ENCODE results near the gene LARGE1.
"Not testable (repeated sequence)": the region's sequence is repeated elsewhere in the genome, so short reads cannot be mapped to it uniquely, and the experiment has no call there.

Gene LARGE1

DNA sequence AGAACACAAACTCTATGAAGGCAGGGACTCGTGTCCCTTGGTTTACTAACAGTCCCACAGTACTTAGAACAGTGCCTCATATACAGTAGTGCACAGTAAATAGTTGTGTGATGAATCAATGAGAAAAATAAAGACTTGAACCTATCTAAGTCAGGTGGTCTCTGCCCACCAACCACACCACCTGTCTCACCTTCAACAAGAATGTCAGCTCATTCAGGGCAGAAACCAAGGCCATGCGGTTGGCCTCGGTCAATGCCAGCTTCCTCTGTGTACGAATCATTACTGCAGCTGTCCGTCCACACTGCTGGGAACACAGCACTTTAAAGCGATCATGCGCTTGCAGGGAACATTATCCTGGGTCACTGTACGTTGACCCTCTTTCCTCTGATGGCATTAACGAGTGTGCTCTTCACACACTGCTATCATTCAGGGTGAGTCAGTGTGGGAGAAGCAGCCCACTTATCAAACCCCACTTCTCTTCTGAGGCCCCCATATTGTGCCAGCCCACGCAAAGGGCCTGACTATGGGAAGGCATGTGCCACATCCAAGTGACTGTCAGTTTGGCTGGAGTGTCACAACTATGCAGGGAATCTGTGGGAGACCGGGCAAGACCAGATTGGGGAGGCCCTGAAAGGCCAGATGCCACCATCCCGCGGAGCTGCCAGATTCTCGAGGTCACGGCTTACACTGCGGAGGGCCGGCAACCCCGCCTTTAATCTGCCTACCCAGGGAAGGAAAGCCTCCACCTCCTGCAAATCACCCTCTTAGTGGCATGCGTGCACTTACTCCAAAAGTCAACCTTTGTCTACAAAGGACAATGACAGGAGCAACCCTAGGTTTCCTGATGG lies 36.1 kb downstream of the LARGE1 start:
- no peak for ATAC-seq

DNA sequence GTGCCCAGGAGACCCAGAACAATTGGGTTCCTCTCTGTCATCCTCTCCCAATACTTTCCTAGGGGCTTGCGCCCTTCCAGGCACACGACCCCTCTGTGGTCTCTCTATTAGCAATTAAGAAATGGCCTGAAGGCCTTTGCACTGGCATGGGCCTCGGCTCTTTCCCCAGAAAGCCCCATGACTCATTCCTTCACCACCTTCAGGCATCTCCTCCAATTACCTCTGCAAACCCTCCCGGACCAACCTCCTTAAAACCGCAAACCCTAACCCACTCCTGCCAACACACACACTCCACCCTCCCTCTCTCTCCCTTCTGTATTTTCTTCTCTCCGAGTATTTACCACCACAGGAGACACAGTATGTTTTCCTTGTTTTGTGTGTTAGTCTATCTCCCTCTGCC lies 36.7 kb downstream of the LARGE1 start:
- ATAC-seq = no peak

DNA sequence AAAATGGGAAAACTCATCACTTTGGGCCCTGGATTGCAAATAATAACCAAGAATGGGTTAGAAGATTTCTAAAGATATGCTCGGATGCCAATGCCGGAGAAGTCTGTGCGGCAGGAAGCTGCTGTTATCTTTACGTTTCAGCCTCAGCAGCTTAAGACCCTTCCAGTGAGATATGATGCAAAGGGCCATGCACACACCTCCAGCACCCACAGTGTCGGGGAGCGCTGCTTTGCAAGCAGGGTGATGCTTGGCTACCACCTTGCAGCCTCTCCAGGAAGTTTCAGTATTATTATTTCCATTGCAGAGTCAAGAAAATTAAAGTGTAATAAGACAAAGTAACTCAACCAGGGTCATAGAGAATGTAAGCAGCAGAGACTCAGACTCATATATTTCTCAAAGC lies 37.3 kb downstream of the LARGE1 start:
- ATAC-seq = no peak

DNA sequence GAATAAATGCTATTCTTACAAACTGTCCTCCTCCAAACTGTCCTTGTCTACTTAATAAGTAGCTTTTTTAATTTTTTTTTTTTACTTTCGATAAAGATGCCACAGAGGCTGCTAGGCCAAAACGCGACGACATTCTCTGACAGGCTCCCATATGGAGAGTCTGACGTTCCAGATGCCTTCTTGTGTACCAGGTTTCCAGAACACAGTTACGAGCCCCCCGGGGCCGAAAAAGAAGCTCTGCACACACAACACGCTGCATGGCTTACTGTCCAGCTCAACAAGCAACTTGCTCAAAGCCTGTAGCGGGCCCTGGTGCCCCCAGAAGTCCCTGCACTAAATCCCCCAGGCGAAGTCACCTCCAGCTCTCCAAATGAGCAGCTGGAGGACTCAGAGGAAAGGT lies 39.3 kb downstream of the LARGE1 start:
- no peak for ATAC-seq

DNA sequence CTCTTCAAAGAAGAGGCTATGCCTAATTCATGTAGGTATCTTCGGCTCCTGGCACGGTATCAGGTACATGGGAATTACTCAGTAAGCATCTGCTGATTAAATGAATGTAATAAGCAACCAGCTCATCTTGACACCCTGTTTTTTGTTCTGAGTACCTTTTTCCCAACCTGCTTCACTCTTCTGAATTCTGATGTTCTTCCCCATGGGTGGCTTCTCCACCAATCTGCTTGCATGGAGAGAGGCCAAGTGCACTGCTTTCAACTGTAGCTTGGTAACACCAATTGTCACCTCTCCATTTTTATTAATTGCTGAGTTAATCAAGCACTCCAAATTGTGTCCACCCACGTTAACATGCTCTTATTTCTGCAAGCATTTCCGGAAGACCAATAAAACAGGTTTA lies 40.5 kb downstream of the LARGE1 start:
- no peak for ATAC-seq

DNA sequence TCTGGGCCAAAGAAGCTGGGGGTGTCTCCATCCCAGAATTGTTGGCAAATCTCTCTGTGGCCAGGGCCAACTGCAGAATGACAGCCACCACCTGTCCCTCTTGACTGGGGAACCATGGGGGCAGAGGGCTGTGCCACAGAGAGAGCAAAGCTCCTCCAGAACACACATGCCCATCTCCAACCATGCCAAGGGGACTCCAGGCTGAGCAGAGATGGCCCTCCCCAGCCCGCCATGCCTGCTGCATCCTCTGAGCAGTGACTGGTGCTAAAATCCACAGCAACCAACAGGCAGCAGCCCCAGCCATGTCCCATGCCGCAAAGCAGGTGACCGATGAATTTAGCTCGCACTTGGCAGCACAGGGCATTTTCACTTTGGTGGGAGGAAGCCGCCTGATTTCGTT lies 45.0 kb downstream of the LARGE1 start:
- ATAC-seq = no peak

DNA sequence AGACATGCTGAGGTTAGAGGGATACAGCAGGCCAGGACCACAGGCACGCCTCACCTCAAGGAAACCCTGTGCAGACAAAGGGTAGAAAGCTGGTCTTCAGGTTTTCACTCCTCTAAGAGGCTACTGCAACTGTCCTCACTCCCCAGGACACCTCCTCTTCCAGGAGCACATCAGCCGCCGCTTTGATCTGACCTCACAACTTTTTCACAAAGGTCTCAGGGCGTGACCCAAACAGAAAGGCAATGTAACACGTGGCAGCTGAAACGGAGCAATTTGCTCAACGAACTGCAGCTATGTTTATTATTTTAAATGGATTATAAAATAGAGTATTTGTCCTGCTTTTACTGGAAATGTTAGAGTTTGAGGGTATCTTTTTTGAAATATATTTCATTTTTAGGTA lies 46.1 kb downstream of the LARGE1 start:
- no peak for ATAC-seq

DNA sequence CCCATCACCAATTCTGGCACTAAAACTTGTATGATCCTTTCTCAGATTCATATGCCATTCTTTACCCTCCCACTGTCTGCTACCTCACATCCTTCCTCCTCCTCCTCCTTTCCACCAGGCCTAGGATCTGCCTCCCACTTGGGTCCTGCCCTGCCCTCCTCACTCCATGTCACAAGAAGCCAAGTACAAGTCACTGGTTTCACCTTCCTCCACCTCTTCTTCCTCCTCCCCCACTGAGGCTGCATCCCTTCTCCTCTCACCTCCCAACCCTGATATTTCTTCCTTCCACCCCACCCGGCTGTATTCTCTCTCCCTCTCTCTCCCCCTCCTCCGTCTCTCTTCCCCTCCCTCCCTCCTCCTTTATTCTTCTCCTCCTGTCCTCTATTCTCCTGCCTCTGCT lies 46.6 kb downstream of the LARGE1 start:
- ATAC-seq = no peak

DNA sequence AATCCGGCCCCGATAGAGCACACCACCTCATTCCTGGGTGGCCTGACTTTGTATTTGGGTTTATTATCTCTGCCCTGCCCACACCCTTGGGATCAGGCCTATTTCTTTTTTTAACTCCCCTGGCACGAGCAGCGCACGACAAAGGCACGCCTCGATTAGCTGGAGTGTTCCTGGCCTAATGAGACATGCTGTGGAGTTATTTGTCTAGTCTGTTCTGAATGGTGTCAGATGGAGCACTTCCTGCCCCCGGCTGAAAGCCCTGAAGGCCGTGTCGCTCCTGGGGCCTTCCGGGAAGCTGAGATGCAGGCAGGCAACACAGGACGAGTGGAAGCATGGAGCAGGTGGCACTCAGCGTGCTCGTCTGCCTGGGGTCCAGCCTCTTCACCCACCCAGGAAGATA lies 47.1 kb downstream of the LARGE1 start:
- no peak for ATAC-seq

DNA sequence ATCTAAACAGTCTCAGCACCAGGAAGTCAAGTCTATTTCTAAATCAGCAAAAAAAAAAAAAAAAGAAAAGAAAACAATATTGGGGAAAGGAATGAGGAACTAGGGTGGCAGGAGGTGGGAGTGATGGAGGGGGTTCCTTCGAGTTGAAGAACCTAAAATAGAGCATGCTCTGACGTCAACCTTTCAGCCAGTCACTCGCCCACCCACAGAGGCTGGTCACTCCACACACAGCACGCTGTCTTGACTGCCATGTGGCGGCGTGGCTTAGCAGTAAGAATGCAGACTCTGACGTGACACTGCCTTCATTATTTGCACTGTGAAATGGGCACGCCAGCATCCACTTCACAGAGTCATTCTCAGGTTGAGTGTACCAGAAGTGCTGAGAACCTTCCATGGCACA lies 48.3 kb downstream of the LARGE1 start:
- ATAC-seq = no peak

DNA sequence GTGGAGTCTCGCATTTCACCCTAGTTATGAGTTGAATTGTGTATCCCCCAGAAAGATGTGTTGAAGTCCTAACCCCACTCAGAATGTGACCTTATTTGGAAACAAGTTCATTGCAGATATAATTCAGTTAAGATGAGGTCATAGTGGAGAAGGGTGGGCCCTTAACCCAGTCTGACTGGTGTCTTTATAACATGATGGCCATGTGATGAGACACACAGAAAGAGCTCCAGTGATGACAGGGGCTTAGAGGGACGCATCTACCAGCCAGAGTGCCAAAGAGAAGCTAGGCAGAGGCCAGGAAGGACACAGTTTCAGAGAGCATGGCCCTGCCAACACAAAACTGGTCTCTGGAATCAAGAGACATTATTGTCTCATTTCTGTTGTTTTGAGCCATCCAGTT lies 50.3 kb downstream of the LARGE1 start:
- no peak for ATAC-seq

DNA sequence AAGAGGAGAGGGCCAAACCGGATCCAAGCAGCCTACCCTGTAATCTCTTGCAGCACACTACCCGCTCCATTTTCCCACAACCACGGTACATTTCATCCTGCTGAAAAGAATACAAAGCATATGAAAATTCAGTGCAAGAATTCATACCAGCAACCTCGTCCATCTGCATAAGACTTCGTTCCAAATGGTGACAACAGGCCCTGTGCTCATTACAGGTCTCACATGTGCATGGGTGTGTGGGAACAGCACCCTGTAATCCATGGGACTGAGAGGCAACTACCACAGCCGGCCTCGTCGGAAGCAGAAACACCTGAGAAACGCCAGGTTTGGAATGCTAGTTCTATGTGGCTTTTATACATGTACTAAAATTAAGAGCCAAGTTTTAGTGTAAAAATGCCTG lies 52.3 kb downstream of the LARGE1 start:
- no peak for ATAC-seq

DNA sequence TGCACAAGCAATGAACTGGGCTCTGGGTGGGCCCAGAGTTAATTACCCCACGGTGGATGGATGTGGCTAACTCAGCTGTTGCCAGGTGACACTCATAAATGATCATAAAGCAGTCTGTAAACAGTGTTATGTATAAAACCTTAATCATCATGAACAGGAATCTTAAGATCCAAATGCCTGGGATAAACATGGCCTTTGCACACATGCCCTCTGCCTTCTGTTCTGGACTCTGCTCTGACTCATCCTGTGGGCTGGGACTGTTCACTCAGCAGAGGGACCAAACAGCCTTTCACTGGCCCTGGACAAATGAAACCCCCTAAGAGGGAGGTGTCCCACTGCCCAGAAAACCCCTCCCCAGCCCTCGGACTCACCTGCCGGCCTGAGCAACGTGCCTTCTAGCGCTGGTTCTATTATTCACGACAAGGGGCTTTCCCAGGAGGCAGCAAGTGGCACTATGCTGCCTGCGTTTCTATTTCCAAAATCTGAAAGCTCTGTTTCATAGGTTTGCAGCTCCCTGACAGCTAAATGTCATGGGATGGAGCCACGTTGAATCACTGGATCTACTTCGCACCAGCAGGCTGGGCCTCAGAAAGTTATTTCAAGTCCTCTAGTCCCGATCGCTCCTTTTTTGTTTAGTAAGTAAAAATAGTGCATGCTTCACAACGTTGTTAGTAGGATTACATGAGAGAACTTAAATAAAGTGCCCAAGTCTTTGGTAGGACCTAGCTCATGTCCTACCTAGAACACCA lies 53.0 kb downstream of the LARGE1 start:
- ATAC-seq = no peak

DNA sequence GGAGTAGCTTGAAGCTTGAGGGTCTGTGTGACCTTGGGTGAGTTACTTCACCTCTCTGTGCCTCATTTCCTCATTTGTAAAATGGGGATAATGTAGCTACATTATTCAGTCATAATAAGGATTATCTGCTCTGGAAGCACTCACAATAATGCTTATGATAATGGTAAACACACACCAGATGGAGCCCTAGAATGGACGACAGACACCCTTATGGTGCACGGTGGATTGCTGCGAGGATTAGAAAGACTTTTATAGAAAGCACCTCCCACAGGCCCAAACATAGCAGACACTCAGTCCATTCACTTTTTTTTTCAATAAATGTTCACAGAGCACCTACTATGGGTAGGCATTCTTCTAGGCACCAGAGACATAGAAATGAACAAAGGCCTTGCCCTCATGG lies 53.8 kb downstream of the LARGE1 start:
- no peak for ATAC-seq

DNA sequence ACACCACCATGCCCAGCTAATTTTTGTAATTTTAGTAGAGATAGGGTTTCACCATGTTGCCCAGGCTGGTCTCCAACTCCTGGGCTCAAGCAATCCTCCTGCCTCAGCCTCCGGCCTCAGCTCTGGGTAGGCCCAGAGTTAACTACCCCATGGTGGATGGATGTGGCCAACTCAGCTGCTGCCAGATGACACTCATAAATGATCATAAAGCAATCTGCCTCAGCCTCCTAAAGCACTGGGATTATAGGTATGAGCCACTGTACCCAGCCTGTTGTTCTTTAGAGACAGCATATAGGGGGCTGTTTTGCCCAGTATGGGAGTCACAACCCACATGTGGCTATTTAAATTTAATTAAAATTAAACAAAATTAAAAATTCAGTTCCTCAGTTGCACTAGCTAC lies 54.3 kb downstream of the LARGE1 start:
- no peak for ATAC-seq

DNA sequence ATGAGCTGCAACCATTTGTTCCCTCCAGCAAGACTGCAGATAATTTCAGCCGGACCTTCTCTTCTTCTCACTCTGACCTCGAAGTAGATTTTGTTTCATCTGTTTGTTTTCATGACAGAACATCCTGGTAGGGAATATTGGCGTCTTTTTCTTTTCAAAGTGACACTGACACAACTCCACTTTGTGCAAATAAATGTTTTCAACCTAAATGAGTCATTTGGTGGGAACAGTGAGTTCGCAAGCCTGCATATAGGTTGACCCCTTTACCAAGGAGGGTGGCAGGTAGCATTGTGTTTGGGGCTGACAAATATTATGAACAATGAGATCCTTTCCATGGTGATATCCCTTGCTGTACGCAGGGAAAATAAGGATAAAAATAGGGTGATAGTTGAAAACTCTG lies 55.0 kb downstream of the LARGE1 start:
- no peak for ATAC-seq

DNA sequence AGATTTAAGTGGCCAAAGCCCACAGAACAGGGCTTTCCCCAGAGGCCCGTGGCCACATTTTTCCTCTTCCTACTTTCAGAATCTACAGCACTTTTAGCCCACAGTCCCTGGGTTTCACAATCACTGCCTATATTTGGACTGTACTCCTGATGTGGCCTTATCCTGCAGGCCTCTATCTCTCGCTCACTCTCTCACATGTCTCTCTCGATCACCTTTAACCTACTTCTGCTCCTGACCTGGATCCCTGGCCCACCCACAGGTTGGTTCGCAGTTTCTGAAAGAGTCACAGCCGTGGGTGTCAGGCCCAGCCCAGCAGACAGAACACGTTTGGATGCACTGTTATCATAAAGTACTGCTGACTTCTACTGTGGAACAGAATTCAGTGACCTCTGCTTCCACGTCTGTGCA lies 55.5 kb downstream of the LARGE1 start:
- ATAC-seq = no peak

DNA sequence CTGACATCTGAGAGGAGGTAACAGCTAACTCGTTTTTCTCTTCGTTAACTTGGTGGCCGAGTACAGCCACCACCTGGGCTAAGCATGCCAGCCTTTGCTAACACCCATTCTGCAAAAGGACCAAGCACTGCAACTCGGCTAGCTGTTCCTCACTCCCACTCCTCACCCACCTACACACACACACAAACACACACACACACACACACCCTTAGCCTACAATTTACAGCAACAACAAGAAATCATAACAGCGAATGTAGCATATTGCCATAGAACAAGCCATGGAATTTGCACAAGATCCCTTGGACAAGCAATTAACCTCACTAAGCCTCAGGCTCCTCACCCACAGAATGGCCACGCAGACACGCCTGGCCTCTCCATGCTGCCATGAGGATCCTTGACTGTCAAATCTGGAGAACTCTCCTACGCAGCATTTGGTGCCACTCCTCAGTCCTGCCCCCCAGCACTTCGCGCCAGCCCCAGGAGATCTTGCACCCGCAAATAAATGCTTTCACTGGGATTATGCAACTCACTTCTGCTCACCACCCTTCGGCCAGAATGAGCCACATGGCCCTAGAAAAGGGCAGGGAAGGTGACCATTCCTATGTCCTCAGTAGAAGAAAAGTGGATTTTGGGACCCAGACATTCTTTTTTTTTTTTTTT lies 58.9 kb downstream of the LARGE1 start:
- no peak for ATAC-seq

DNA sequence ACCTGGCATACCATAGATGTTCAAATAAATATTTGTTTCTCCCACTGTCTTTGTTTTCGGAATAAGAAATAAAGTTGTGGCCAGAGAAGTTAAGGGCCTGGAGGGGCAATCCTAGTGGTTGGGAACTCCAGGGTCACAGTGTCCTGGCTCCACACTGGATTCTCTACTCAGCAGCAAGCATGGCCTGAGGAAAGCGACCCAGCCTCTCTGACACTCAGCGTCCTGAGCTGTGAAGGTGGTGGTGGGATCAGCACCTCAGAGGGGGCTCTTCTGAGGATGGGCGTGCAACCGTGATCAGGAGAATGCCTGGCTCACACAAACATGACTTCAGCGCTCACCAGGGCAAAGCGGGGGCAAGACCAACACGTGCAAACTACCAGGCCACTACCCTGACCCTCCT lies 59.9 kb downstream of the LARGE1 start:
- no peak for ATAC-seq

DNA sequence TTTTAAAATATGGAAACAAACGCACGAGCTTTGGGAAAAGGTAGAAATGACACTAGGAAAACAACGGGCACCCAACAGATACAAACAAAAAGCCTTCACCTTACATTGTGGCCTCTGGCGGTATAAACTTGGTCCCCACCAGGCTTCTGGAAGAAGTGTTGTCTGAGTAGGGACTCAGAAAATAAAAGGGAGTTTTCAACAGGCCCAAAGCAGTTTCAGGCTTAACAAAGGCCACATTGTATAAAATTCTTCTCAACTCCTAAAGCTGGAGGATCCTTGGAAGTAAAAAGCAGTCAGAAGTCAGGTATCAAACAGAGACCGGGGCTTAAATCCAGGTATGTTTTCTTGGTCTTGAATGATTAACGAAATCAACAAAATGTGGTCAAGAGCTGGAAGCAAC lies 61.0 kb downstream of the LARGE1 start:
- no peak for ATAC-seq

DNA sequence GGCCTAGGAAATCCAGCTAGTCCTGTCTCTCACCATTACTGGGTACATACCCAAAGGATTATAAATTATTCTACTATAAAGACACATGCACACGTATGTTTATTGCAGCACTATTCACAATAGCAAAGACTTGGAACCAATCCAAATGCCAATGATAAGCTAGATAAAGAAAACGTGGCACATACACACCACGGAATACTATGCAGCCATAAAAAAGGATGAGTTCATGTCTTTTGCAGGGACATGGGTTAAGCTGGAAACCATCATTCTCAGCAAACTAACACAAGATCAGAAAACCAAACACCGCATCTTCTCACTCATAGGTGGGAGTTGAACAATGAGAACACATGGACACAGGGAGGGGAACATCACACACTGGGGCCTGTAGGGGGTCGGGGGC lies 61.6 kb downstream of the LARGE1 start:
- ATAC-seq = not testable (repeated sequence)

DNA sequence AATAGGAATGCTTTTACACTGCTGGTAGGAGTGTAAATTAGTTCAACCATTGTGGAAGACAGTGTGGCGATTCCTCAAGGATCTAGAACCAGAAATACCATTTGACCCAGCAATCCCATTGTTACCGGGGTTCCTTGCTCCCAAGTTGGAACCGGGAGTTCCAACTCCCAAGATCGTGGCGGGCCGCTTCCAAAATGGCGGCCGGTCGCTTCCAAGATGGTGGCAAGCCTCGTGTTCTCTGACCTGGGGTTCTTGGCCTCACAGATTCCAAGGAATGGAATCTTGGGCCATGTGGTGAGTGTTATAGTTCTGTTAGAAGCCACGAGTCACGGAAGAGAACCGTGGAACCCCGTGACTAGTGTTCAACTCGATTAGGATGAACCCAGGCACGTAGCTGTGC lies 62.5 kb downstream of the LARGE1 start:
- not testable (repeated sequence) for ATAC-seq

DNA sequence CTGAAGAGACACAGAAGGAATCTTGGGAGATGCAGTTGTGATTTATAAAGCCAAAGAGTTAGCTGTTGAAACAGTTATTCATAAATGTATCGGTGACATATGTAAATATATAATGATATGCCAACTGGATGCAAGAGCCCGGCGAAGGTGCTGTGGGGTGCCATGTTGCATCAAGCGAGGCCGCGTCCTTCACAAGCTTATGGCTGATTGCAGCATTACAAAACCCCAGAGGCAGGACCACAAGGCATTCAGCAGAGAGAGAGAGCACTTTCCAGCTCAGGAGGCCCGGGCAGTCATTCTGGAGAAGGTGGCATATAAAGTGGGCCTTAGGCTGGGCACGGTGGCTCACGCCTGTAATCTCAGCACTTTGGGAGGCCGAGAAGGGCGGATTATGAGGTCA lies 65.6 kb downstream of the LARGE1 start:
- no peak for ATAC-seq

Data from activated CD4-positive, CD25-positive, alpha-beta regulatory T cell treated with anti-CD3 and anti-CD28 coated beads, Interleukin-2, amount 50 U/mL, for 24 hours (primary cell).